H1 (cell line): ENCODE measurements around the gene EPHA1. TPM values are rescaled to one million over a fixed set of nuclear protein-coding genes. Genes with fewer than 3 reads are reported as not detected.

Source experiments
- CTCF ChIA-PET: fragments of 300-600 bp; sonication (Branson Sonifier 250); formaldehyde crosslinking; loops from one replicate; lab custom pipeline; 2021; ENCODE audit not compliant: partially characterized antibody; lab: Charles Lee
- POLR2A ChIA-PET: fragments of 300-600 bp; sonication (Branson Sonifier 250); formaldehyde crosslinking; loops from one replicate; lab custom pipeline; 2021; ENCODE audit warnings: inconsistent platforms; ENCODE audit not compliant: partially characterized antibody; lab: Charles Lee
- DNase-seq, 2 experiments: peaks; one replicate each; pipeline versions ENCODE4 v3.0.0 to v3.0.0-alpha.2; 2010 to 2022; ENCODE audit warnings: low spot score in 2 of 2, low read depth in 1 of 2, mixed read lengths in 1 of 2
- FAIRE-seq: peaks from 2 replicates; lab custom pipeline; 2011; peaks lifted over from hg19 to GRCh38; lab: Jason Lieb, UNC
- H2AFZ ChIP-seq: 2 replicates; pipeline ENCODE4 v1.8.1; 2012; ENCODE audit warnings: low read length, inconsistent platforms
- H2AK5ac ChIP-seq: 2 replicates; pipeline ENCODE4 v1.6.1; 2013; ENCODE audit warnings: low read depth, low read length
- H2BK120ac ChIP-seq: replicated peaks from 2 replicates; pipeline ENCODE3; 2013; ENCODE audit warnings: low read depth, low read length, inconsistent platforms
- H2BK12ac ChIP-seq: 2 replicates; pipeline ENCODE4 v1.6.1; 2013; ENCODE audit warnings: low read depth, low read length
- H2BK15ac ChIP-seq: 2 replicates; pipeline ENCODE4 v1.6.1; 2013; ENCODE audit warnings: low read length
- H2BK20ac ChIP-seq: 2 replicates; pipeline ENCODE4 v1.6.1; 2013; ENCODE audit warnings: low read length
- H2BK5ac ChIP-seq: 2 replicates; pipeline ENCODE4 v1.6.1; 2013; ENCODE audit warnings: low read depth, low read length
- H3K14ac ChIP-seq: 2 replicates; pipeline ENCODE4 v1.6.1; 2013; ENCODE audit warnings: inconsistent platforms; ENCODE audit not compliant: insufficient read length
- H3K18ac ChIP-seq: 2 replicates; pipeline ENCODE4 v1.6.1; 2013; ENCODE audit warnings: low read length; ENCODE audit errors: extremely low read depth
- H3K23ac ChIP-seq: 2 replicates; pipeline ENCODE4 v1.6.1; 2013; ENCODE audit warnings: inconsistent platforms; ENCODE audit not compliant: insufficient read length
- H3K23me2 ChIP-seq: 2 replicates; pipeline ENCODE4 v1.6.1; 2013; ENCODE audit warnings: low read depth, low read length
- H3K27ac ChIP-seq: 2 replicates; pipeline ENCODE4 v1.6.1; 2011; ENCODE audit warnings: low read depth, low read length, inconsistent platforms
- H3K27me3 ChIP-seq, 4 experiments: replicated peaks in 1 of 4; 1 replicate in 1 of 4; 2 replicates in 3 of 4; pipeline versions ENCODE4 v1.6.1 to v1.8.1; 2011 to 2013; ENCODE audit warnings: low read length in 3 of 4, mild to moderate bottlenecking in 3 of 4, inconsistent platforms in 2 of 4, mixed read lengths in 2 of 4, moderate library complexity in 1 of 4; ENCODE audit not compliant: control insufficient read depth in 3 of 4, insufficient read depth in 3 of 4; ENCODE audit errors: extremely low read depth in 1 of 4
- H3K36me3 ChIP-seq, 4 experiments: 2 replicates each; pipeline versions ENCODE4 v1.6.1 to v1.8.1; 2011 to 2013; ENCODE audit warnings: mild to moderate bottlenecking in 4 of 4, low read length in 3 of 4, moderate library complexity in 2 of 4, control low read depth in 1 of 4, inconsistent platforms in 1 of 4; ENCODE audit not compliant: insufficient read depth in 4 of 4, control insufficient read depth in 2 of 4
- H3K4ac ChIP-seq: replicated peaks from 2 replicates; pipeline ENCODE3; 2013; ENCODE audit warnings: low read length, low read depth, mixed read lengths, inconsistent platforms; ENCODE audit not compliant: insufficient read length
- H3K4me1 ChIP-seq, 4 experiments: replicated peaks in 1 of 4; 1 replicate in 1 of 4; 2 replicates in 3 of 4; pipeline versions ENCODE4 v1.6.1 to v1.8.1; 2011 to 2013; ENCODE audit warnings: low read length in 3 of 4, inconsistent platforms in 2 of 4, mixed read lengths in 1 of 4; ENCODE audit not compliant: insufficient read depth in 4 of 4, control insufficient read depth in 3 of 4
- H3K4me2 ChIP-seq, 2 experiments: 2 replicates each; pipeline versions ENCODE4 v1.6.1 to v1.8.1; 2011 to 2013; ENCODE audit warnings: low read depth in 2 of 2, low read length in 2 of 2, control low read depth in 1 of 2, inconsistent platforms in 1 of 2, mild to moderate bottlenecking in 1 of 2; ENCODE audit not compliant: insufficient read depth in 1 of 2
- H3K4me3 ChIP-seq, 4 experiments: fragments of 200-600, 300-600 bp in 1 of 4; sonication (generic), shearing (Covaris generic), sonication (Bioruptor Twin) in 1 of 4; 2 replicates each; pipeline versions ENCODE4 v1.5.1 to v1.8.1; 2011 to 2016; ENCODE audit warnings: low read length in 4 of 4, low read depth in 3 of 4, control low read depth in 2 of 4, inconsistent platforms in 2 of 4, mild to moderate bottlenecking in 2 of 4, mixed read lengths in 1 of 4, moderate library complexity in 1 of 4; ENCODE audit not compliant: insufficient read depth in 2 of 4; ENCODE audit errors: extremely low read depth in 1 of 4
- H3K56ac ChIP-seq: replicated peaks from 2 replicates; pipeline ENCODE3; 2013; ENCODE audit warnings: low read depth, mild to moderate bottlenecking, mixed read lengths, low read length, inconsistent platforms; ENCODE audit not compliant: insufficient read length
- H3K79me1 ChIP-seq: 2 replicates; pipeline ENCODE4 v1.6.1; 2013; ENCODE audit warnings: low read depth, low read length, control low read depth
- H3K79me2 ChIP-seq, 2 experiments: 2 replicates each; pipeline versions ENCODE4 v1.6.1 to v1.8.1; 2012 to 2013; ENCODE audit warnings: low read length in 2 of 2, mild to moderate bottlenecking in 2 of 2, inconsistent platforms in 1 of 2; ENCODE audit not compliant: insufficient read depth in 2 of 2, control insufficient read depth in 1 of 2
- H3K9ac ChIP-seq, 4 experiments: replicated peaks in 1 of 4; 1 replicate in 1 of 4; 2 replicates in 3 of 4; pipeline versions ENCODE4 v1.6.1 to v1.8.1; 2011 to 2013; ENCODE audit warnings: low read depth in 3 of 4, low read length in 3 of 4, control low read depth in 2 of 4, mild to moderate bottlenecking in 2 of 4, moderate library complexity in 2 of 4, inconsistent platforms in 1 of 4; ENCODE audit errors: extremely low read depth in 1 of 4
- H3K9me3 ChIP-seq, 2 experiments: 2 replicates each; pipeline versions ENCODE4 v1.6.1 to v1.8.1; 2012 to 2013; ENCODE audit warnings: mild to moderate bottlenecking in 2 of 2, moderate library complexity in 2 of 2, control low read depth in 1 of 2, inconsistent platforms in 1 of 2, low read depth in 1 of 2, low read length in 1 of 2, mixed read lengths in 1 of 2; ENCODE audit not compliant: insufficient read depth in 2 of 2
- H4K20me1 ChIP-seq, 2 experiments: replicated peaks in 1 of 2; 2 replicates each; pipeline versions ENCODE3 to v1.8.1; 2011 to 2013; ENCODE audit warnings: inconsistent platforms in 2 of 2, low read length in 2 of 2, mild to moderate bottlenecking in 1 of 2; ENCODE audit not compliant: insufficient read depth in 2 of 2, control insufficient read depth in 1 of 2
- H4K5ac ChIP-seq: 2 replicates; pipeline ENCODE4 v1.6.1; 2013; ENCODE audit warnings: low read length, low read depth, mixed read lengths, inconsistent platforms; ENCODE audit not compliant: insufficient read length
- H4K8ac ChIP-seq: 2 replicates; pipeline ENCODE4 v1.8.0; 2013; ENCODE audit warnings: mild to moderate bottlenecking, moderate library complexity, low read length, inconsistent platforms; ENCODE audit not compliant: insufficient read depth; ENCODE audit errors: extremely low read depth
- H4K91ac ChIP-seq: replicated peaks from 2 replicates; pipeline ENCODE3; 2013; ENCODE audit warnings: low read length, mixed read lengths, inconsistent platforms; ENCODE audit not compliant: insufficient read length
- CBX5 ChIP-seq: fragments of 300-800, 300-1000 bp; sonication (generic); IDR thresholded peaks from 2 replicates; pipeline ENCODE4 v1.7.1; 2016; ENCODE audit warnings: antibody characterized with exemption, low read length, low read depth
- MAX ChIP-seq: IDR thresholded peaks from 2 replicates; pipeline ENCODE4 v1.6.1; 2012; ENCODE audit warnings: inconsistent platforms
- WGBS, 2 experiments: shearing (Covaris generic) in 1 of 2; methylation state at CpG; one replicate each; pipeline versions ENCODE4 v1.1.6 to v1.1.7; 2013 to 2015; ENCODE audit warnings: low lambda C conversion rate in 2 of 2, mixed read lengths in 2 of 2, inconsistent platforms in 1 of 2, low coverage in 1 of 2, missing lambda C conversion rate in 1 of 2; ENCODE audit not compliant: insufficient replicate concordance in 2 of 2, insufficient coverage in 1 of 2, insufficient read length in 1 of 2; ENCODE audit errors: extremely low coverage in 1 of 2, missing lambda C conversion rate in 1 of 2; 5-methylcytosine and 5-hydroxymethylcytosine counted together
- polyA plus RNA-seq, 7 experiments: library from polyadenylated mRNA; depleted of rRNA in 3 of 7; stranded (reverse) in 5 of 7; unstranded in 2 of 7; fragments of >200 nt in 5 of 7; fragments of 200-250 nt in 2 of 7; gene quantifications; 1 replicate in 5 of 7; 2 replicates in 1 of 7; 4 replicates in 1 of 7; pipeline versions ENCODE4 v1.2.1 to v1.2.3, GENCODE V29; 2011 to 2013; ENCODE audit warnings: missing spikeins in 2 of 7, mixed read lengths in 2 of 7
- total RNA-seq: library from RNA; stranded (reverse); fragmentation: NEBNext Ultra II Directional; extraction: Animal tissue kit (Norgen Biotek cat#: 25700); gene quantifications from 2 replicates; pipeline ENCODE4 v1.2.1, GENCODE V29; 2021

The EPHA1 gene
- total and polyA plus RNA-seq, 2 of the 8 experiments (the other 6 are each of a cell fraction or from before 2014, with no cell fraction given): 86.5 to 133 TPM

- H3K27me3 ChIP-seq: no peaks in the 10 kb centered on the region
- H3K36me3 ChIP-seq: no peaks in the 10 kb centered on the region; a peak in 1 of 8 replicates
- H3K14ac ChIP-seq: no peak overlapping the region
- no peak overlapping the region for H3K23ac ChIP-seq
- H2AK5ac ChIP-seq: no peak overlapping the region
- 6% methylated on average over 6 of the region's 6 CpGs; no CpG with 5 or more reads in 1 of the 2 experiments for WGBS, 2 experiments
- H3K79me2 ChIP-seq: peaks cover 0 to 25% of the 10 kb centered on the region in 2 experiments; a peak in 3 of 4 replicates
- TF ChIP-seq CBX5 (no peak), MAX (peak; percentile 31; the same call in 1 of the 2 replicates)
- H2BK5ac ChIP-seq: peak overlapping the region; percentile 90; the same call in 1 of the 2 replicates
- FAIRE-seq: no peak
- peaks cover 9% of the 10 kb centered on the region for H3K79me1 ChIP-seq
- H2BK12ac ChIP-seq: no peak overlapping the region
- DNase-seq: peak in 1 of 2 experiments; percentile 53
- H3K18ac ChIP-seq: peak overlapping the region; percentile 87; the same call in 1 of the 2 replicates
- H2BK20ac ChIP-seq: peak overlapping the region; percentile 92
- POLR2A ChIA-PET: interaction anchor here (1.3 to 25.2 kb wide), 5 partner anchors 17 to 46 kb away, joined by 4 to 518 read pairs (median 5); partner anchors contain the start of gene ZYX
- H3K4me3 ChIP-seq: peak overlapping the region in 1 of 4 experiments; percentile 47; a peak in 3 of 8 replicates
- H3K56ac ChIP-seq: no peak overlapping the region
- H3K27ac ChIP-seq: no peak overlapping the region
- H3K4me2 ChIP-seq: peak overlapping the region; percentile 56 to 68
- peaks cover 15 to 36% (median 26%) of the 10 kb centered on the region in 4 experiments for H3K4me1 ChIP-seq
- H3K9ac ChIP-seq: no peak overlapping the region
- CTCF ChIA-PET: interaction anchor here (0.7 to 23.5 kb wide), 9 partner anchors 16 to 170 kb away, joined by 3 to 359 read pairs (median 3); partner anchors contain the start of gene ZYX
- H4K8ac ChIP-seq: no peak overlapping the region
- H2BK15ac ChIP-seq: no peak overlapping the region
- peaks cover 2 to 3% of the 10 kb centered on the region in 2 experiments for H4K20me1 ChIP-seq
- peak overlapping the region; percentile 83 for H2BK120ac ChIP-seq
- no peak overlapping the region for H2AFZ ChIP-seq
- no peaks in the 10 kb centered on the region for H3K9me3 ChIP-seq
- peaks cover 12% of the 10 kb centered on the region for H3K23me2 ChIP-seq
- no peak overlapping the region for H4K5ac ChIP-seq
- H3K4ac ChIP-seq: no peak overlapping the region
- peak overlapping the region; percentile 34 for H4K91ac ChIP-seq
These were observed 1.9 kb upstream of the EPHA1 start for GRCh38 chr7:143410521-143411004.
